MM.1S (cell line): ENCODE results near the gene ZNF672.

Source experiments
- CTCF ChIP-seq: fragments of 300-600 bp; sonication (generic); IDR thresholded peaks from 2 replicates; pipeline ENCODE4 v1.5.1; 2016; ENCODE audit warnings: antibody characterized with exemption, low read length, mixed read lengths
- EZH2 ChIP-seq: fragments of 300-600 bp; sonication (generic); optimal IDR thresholded peaks from 2 replicates; pipeline ENCODE3; 2017; ENCODE audit warnings: low read depth, mild to moderate bottlenecking, antibody characterized with exemption, low read length, mixed read lengths

- TF ChIP-seq EZH2 (no peak), CTCF (no peak)
These were observed 33.9 kb downstream of the ZNF672 start for GRCh38 chr1:248871837-248872401.
